Upper lobe of left lung (tissue), 6 donors: ENCODE measurements around the gene GRP. TPM values are rescaled to one million over a fixed set of nuclear protein-coding genes. Genes with fewer than 3 reads are reported as not detected.

Source experiments
- ATAC-seq, 2 donors: fragments of 200-7000 bp; cut with Tn5 transposase; one replicate each; pipeline ENCODE4 v1.9.1; 2022; ENCODE audit warnings: mild to moderate bottlenecking in 2 of 2, moderate library complexity in 2 of 2; ENCODE audit not compliant: low FRiP score in 2 of 2
- DNase-seq, 2 donors: peaks; one replicate each; pipeline ENCODE4 v3.0.0-alpha.2; 2019 to 2020
- H3K27ac ChIP-seq, 4 donors: fragments of 200-600 bp; sonication (generic); one replicate each; pipeline ENCODE4 v1.5.1; 2016 to 2019
- H3K27me3 ChIP-seq, 4 donors: fragments of 200-600 bp; sonication (generic); one replicate each; pipeline ENCODE4 v1.5.1; 2017 to 2019
- H3K36me3 ChIP-seq, 4 donors: fragments of 200-600 bp; sonication (generic); one replicate each; pipeline ENCODE4 v1.5.1; 2016 to 2019
- H3K4me1 ChIP-seq, 4 donors: fragments of 200-600 bp; sonication (generic); one replicate each; pipeline ENCODE4 v1.5.1; 2018 to 2019
- H3K4me3 ChIP-seq, 4 donors: fragments of 200-600 bp; sonication (generic); one replicate each; pipeline ENCODE4 v1.5.1; 2017 to 2019; ENCODE audit warnings: mild to moderate bottlenecking in 2 of 4, moderate library complexity in 1 of 4
- H3K9me3 ChIP-seq, 4 donors: fragments of 200-600 bp; sonication (generic); one replicate each; pipeline ENCODE4 v1.5.1; 2018 to 2019
- EP300 ChIP-seq, 4 donors: sonication (generic); formaldehyde crosslinking; IDR thresholded peaks; one replicate each; pipeline ENCODE4 v1.5.1; 2017; ENCODE audit warnings: antibody characterized with exemption in 4 of 4, control low read depth in 2 of 4
- POLR2A ChIP-seq, 4 donors: fragments of 450-650 bp; IDR thresholded peaks; one replicate each; pipeline ENCODE4 v1.5.1; 2016 to 2017; ENCODE audit warnings: antibody characterized with exemption in 4 of 4, mild to moderate bottlenecking in 2 of 4
- POLR2AphosphoS5 ChIP-seq, 2 donors: sonication (generic); formaldehyde crosslinking; IDR thresholded peaks; one replicate each; pipeline ENCODE4 v1.5.1; 2017; ENCODE audit warnings: antibody characterized with exemption in 2 of 2
- WGBS, 2 donors: methylation state at CpG; one replicate each; pipeline ENCODE4 v1.1.5; 2017 to 2018; 5-methylcytosine and 5-hydroxymethylcytosine counted together
- total RNA-seq, 6 donors: library from RNA; depleted of rRNA in 4 of 6; stranded (reverse); fragments of >200 nt in 4 of 6; gene quantifications; one replicate each; pipeline versions ENCODE4 v1.1.0 to v1.2.1, GENCODE V29; 2016 to 2021
- TF ChIP-seq, protein P1 (sequence below), 6 experiments: fragments of 450-650 bp in 4 of 6; fragments of 200-600 bp in 2 of 6; sonication (generic) in 2 of 6; IDR thresholded peaks; one replicate each; pipeline ENCODE4 v1.5.1; 2016 to 2019; ENCODE audit warnings: antibody characterized with exemption in 6 of 6
- donor health status: DM: no; HTN: no; CAD: no; lungs with moderate emphysema.
- donor health status: DM: no; HTN: yes; CAD: no; lungs with severe emphysema.

GRP gene
- total RNA-seq, result 1 to 10 TPM in 2 of 6 donors, not detected in 4; 2.3 to 3.5 TPM

- no peaks in the 10 kb centered on the region for H3K36me3 ChIP-seq
- no peaks in the 10 kb centered on the region for H3K9me3 ChIP-seq
- TF ChIP-seq EP300 (IDR thresholded peaks at IDR 0.05) (no peak), POLR2A (IDR thresholded peaks at IDR 0.05) (no peak), POLR2AphosphoS5 (IDR thresholded peaks at IDR 0.05) (no peak)
- TF ChIP-seq, protein P1, sequence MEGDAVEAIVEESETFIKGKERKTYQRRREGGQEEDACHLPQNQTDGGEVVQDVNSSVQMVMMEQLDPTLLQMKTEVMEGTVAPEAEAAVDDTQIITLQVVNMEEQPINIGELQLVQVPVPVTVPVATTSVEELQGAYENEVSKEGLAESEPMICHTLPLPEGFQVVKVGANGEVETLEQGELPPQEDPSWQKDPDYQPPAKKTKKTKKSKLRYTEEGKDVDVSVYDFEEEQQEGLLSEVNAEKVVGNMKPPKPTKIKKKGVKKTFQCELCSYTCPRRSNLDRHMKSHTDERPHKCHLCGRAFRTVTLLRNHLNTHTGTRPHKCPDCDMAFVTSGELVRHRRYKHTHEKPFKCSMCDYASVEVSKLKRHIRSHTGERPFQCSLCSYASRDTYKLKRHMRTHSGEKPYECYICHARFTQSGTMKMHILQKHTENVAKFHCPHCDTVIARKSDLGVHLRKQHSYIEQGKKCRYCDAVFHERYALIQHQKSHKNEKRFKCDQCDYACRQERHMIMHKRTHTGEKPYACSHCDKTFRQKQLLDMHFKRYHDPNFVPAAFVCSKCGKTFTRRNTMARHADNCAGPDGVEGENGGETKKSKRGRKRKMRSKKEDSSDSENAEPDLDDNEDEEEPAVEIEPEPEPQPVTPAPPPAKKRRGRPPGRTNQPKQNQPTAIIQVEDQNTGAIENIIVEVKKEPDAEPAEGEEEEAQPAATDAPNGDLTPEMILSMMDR (IDR thresholded peaks at IDR 0.05), result no peak
- peak in 1 of 2 donors; percentile 15 for DNase-seq
- peaks cover 0 to 18% (median 0%) of the 10 kb centered on the region in 4 donors for H3K4me1 ChIP-seq
- 4 to 10% methylated on average over 20 to 28 of the region's 29 CpGs for WGBS, 2 donors
- peak within 1 kb of the TSS in 2 of 4 donors; percentile 7 to 17 for H3K4me3 ChIP-seq
- no peak for ATAC-seq
- peaks cover 0 to 19% (median 8%) of the 10 kb centered on the region in 4 donors for H3K27me3 ChIP-seq
- no peak within 1 kb of the TSS for H3K27ac ChIP-seq
Observed at GRCh38 chr18:59219672-59220163, at the start of gene GRP. TSS of gene GRP (plus strand) at chr18:59220158. CDS start at chr18:59220266, 108 bp downstream.

DNA sequence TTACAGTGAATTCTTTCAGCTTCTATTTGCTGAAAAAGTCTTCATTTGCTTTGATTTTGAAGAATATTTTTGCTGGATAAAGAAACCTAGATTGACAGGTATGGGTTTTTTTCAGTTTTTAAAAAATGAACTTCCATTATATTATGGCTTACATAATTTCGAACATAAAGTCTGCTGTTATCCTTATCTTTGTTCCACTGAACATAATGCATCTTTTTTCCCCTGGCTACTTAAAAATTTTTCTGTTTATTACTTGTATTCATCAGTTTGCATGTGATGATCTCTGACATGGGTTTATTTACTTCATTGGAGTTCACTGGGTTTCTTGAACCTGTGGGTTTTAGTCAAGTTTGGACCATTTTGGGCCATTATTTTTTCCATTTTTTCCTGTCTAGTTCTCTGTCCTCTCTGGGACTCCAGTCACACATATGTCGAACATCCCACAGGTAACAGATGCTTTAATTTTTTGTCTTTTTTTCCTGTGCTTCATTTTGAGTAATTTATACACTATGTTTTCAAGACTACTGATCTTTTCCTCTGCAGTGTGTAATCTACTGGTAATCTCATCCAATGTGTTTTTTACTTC is 47.2 kb upstream of the GRP start:
- Histone ChIP-seq H3K27me3 (no peaks in the 10 kb centered on the region), H3K4me1 (no peaks in the 10 kb centered on the region), H3K9me3 (peaks cover 5 to 17% (median 14%) of the 10 kb centered on the region in 4 donors), H3K4me3 (no peak overlapping the region), H3K36me3 (no peaks in the 10 kb centered on the region), H3K27ac (no peak overlapping the region)
- TF ChIP-seq POLR2A (IDR thresholded peaks at IDR 0.05) (no peak), POLR2AphosphoS5 (IDR thresholded peaks at IDR 0.05) (no peak), EP300 (IDR thresholded peaks at IDR 0.05) (no peak)
- TF ChIP-seq, protein P1 (IDR thresholded peaks at IDR 0.05), result no peak
- 84 to 87% methylated on average over 2 of the region's 2 CpGs for WGBS, 2 donors
- no peak for ATAC-seq
- no peak for DNase-seq

- Histone ChIP-seq H3K27ac (no peak overlapping the region), H3K9me3 (peaks cover 5 to 13% (median 11%) of the 10 kb centered on the region in 4 donors), H3K36me3 (no peaks in the 10 kb centered on the region), H3K4me3 (no peak overlapping the region), H3K4me1 (no peaks in the 10 kb centered on the region), H3K27me3 (no peaks in the 10 kb centered on the region)
- 89 to 92% methylated on average over 4 of the region's 4 CpGs for WGBS, 2 donors
- TF ChIP-seq EP300 (IDR thresholded peaks at IDR 0.05), result no peak
- TF ChIP-seq POLR2A (IDR thresholded peaks at IDR 0.05), result no peak
- TF ChIP-seq POLR2AphosphoS5 (IDR thresholded peaks at IDR 0.05), result no peak
- TF ChIP-seq, protein P1 (IDR thresholded peaks at IDR 0.05), result no peak
- ATAC-seq, result no peak
- DNase-seq, result no peak
Observed at GRCh38 chr18:59177485-59177884, 42.5 kb upstream of the GRP start.

DNA sequence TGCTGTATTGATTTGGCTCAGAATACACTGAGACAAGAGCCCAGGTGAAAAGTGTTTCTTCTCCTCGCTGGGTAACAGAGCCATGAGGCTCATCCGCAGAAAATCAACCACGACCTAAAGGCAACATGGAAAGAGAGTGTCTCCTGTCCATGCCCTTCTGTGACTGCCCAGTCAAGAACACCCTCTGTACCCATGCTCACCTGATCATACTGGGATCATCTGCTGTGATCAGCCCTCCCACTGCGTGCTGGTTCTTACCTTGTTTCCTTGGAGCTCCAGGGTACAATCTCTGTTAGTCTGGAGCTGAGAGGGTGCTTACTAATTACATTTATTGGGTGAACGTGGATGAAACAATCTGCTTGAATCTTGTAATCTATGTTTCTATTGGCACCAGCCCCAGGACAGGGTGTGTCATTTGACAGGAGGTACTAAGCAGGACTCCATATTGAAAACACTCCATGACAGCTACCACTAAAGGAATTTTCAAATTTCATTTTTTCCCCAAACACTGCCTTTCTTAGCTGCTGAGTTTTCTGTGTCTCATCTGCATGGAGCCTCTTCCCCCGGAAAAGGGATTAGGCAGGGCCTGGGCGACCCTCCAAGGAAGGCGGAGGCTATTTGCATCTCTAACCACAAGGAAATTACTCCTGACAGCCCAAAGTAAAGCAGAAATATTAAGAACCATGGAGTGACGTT is 39.7 kb upstream of the GRP start:
- no peak overlapping the region for H3K4me3 ChIP-seq
- H3K27ac ChIP-seq, result no peak overlapping the region
- H3K9me3 ChIP-seq, result no peaks in the 10 kb centered on the region
- no peak for ATAC-seq
- DNase-seq, result no peak
- 53 to 61% methylated on average over 7 to 9 of the region's 9 CpGs for WGBS, 2 donors
- TF ChIP-seq, protein P1 (IDR thresholded peaks at IDR 0.05), result no peak
- TF ChIP-seq EP300 (IDR thresholded peaks at IDR 0.05), result no peak
- no peak for TF ChIP-seq POLR2AphosphoS5 (IDR thresholded peaks at IDR 0.05)
- TF ChIP-seq POLR2A (IDR thresholded peaks at IDR 0.05), result no peak
- H3K27me3 ChIP-seq, result no peaks in the 10 kb centered on the region
- H3K36me3 ChIP-seq, result no peaks in the 10 kb centered on the region
- no peaks in the 10 kb centered on the region for H3K4me1 ChIP-seq
